Natural killer cell (primary cell): ENCODE measurements around the gene TXNRD1. TPM values are rescaled to one million over a fixed set of nuclear protein-coding genes. Genes with fewer than 3 reads are reported as not detected.

Experiments
- ATAC-seq, 3 donors: fragments of 150-1000 bp in 2 of 3; fragments of 200-7000 bp in 1 of 3; cut with Tn5 transposase; 1 replicate in 1 of 3; 2 replicates in 2 of 3; pipeline ENCODE4 v1.10.0; 2021; ENCODE audit warnings: mild to moderate bottlenecking in 2 of 3, moderate library complexity in 2 of 3
- DNase-seq, 2 donors: peaks; one replicate each; pipeline versions ENCODE4 v3.0.0 to v3.0.0-alpha.2; 2013 to 2021; ENCODE audit warnings: mixed read lengths in 1 of 2
- H3K27ac ChIP-seq: one replicate; pipeline ENCODE4 v1.5.1; 2013; ENCODE audit warnings: mild to moderate bottlenecking, low read length
- H3K27me3 ChIP-seq: one replicate; pipeline ENCODE4 v1.6.1; 2013; ENCODE audit warnings: low read length; ENCODE audit not compliant: control insufficient read depth, insufficient read depth
- H3K36me3 ChIP-seq: one replicate; pipeline ENCODE4 v1.6.1; 2013; ENCODE audit warnings: low read length; ENCODE audit not compliant: control insufficient read depth, insufficient read depth
- H3K4me1 ChIP-seq: one replicate; pipeline ENCODE4 v1.6.1; 2013; ENCODE audit warnings: low read length; ENCODE audit not compliant: control insufficient read depth, insufficient read depth
- H3K4me3 ChIP-seq: one replicate; pipeline ENCODE4 v1.5.1; 2013; ENCODE audit warnings: low read length
- H3K9me3 ChIP-seq: one replicate; pipeline ENCODE4 v1.6.1; 2013; ENCODE audit warnings: low read length; ENCODE audit not compliant: control insufficient read depth, insufficient read depth
- H3K27ac Mint-ChIP-seq, 2 donors: one replicate each; pipeline ENCODE4 v1.8.0; 2022; ENCODE audit warnings: mild to moderate bottlenecking in 2 of 2, mixed read lengths in 2 of 2, moderate library complexity in 1 of 2
- H3K27me3 Mint-ChIP-seq, 2 donors: one replicate each; pipeline ENCODE4 v1.8.0; 2022; ENCODE audit warnings: low read depth in 2 of 2, mixed read lengths in 2 of 2
- H3K36me3 Mint-ChIP-seq: one replicate; pipeline ENCODE4 v1.8.0; 2022; ENCODE audit warnings: mixed read lengths
- H3K4me1 Mint-ChIP-seq, 2 donors: one replicate each; pipeline ENCODE4 v1.8.0; 2022; ENCODE audit warnings: mixed read lengths in 2 of 2
- H3K4me3 Mint-ChIP-seq: one replicate; pipeline ENCODE4 v1.8.0; 2022; ENCODE audit warnings: mild to moderate bottlenecking, moderate library complexity, mixed read lengths
- H3K9me3 Mint-ChIP-seq, 2 donors: one replicate each; pipeline ENCODE4 v1.8.0; 2022; ENCODE audit warnings: mixed read lengths in 2 of 2
- WGBS: methylation state at CpG from one replicate; pipeline ENCODE4 v1.1.7; 2013; ENCODE audit warnings: missing lambda C conversion rate; ENCODE audit not compliant: insufficient coverage; 5-methylcytosine and 5-hydroxymethylcytosine counted together
- intact Hi-C: fragments of 100-400 bp; cut with micrococcal nuclease; formaldehyde crosslinking; loops from one replicate; pipeline ENCODE4 v1.14.2; 2022
- total RNA-seq, 4 donors: library from RNA; stranded (reverse); fragments of 120-200 nt in 1 of 4; gene quantifications; one replicate each; pipeline versions ENCODE4 v1.2.3 to v1.2.4, GENCODE V29; 2013 to 2022
- TF ChIP-seq, protein P1 (sequence below): fragments of 200-600 bp; IDR thresholded peaks from one replicate; pipeline ENCODE4 v1.8.0; 2022; ENCODE audit warnings: antibody characterized with exemption

Gene TXNRD1
- total RNA-seq, 3 donors from 2014 or later (not counting 1 experiment from before 2014, with no cell fraction given) = 46.9 to 59.7 (median 47.3) TPM

GRCh38 chr12:104312654-104313053, 97.1 kb downstream of the TXNRD1 start:
- Mint-ChIP-seq H3K4me3 (no peak overlapping the region), H3K27me3 (no peaks in the 10 kb centered on the region), H3K36me3 (peaks cover 19% of the 10 kb centered on the region), H3K27ac (no peak overlapping the region), H3K9me3 (no peaks in the 10 kb centered on the region), H3K4me1 (peaks cover 1 to 7% of the 10 kb centered on the region in 2 donors)
- Histone ChIP-seq H3K4me3 (no peak overlapping the region), H3K27me3 (no peaks in the 10 kb centered on the region), H3K36me3 (peaks cover 49% of the 10 kb centered on the region), H3K27ac (no peak overlapping the region), H3K9me3 (no peaks in the 10 kb centered on the region), H3K4me1 (no peaks in the 10 kb centered on the region)
- no peak for ATAC-seq
- TF ChIP-seq, protein P1, sequence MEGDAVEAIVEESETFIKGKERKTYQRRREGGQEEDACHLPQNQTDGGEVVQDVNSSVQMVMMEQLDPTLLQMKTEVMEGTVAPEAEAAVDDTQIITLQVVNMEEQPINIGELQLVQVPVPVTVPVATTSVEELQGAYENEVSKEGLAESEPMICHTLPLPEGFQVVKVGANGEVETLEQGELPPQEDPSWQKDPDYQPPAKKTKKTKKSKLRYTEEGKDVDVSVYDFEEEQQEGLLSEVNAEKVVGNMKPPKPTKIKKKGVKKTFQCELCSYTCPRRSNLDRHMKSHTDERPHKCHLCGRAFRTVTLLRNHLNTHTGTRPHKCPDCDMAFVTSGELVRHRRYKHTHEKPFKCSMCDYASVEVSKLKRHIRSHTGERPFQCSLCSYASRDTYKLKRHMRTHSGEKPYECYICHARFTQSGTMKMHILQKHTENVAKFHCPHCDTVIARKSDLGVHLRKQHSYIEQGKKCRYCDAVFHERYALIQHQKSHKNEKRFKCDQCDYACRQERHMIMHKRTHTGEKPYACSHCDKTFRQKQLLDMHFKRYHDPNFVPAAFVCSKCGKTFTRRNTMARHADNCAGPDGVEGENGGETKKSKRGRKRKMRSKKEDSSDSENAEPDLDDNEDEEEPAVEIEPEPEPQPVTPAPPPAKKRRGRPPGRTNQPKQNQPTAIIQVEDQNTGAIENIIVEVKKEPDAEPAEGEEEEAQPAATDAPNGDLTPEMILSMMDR = no peak
- no CpG with 5 or more reads among the region's 1 CpG for WGBS
- no peak for DNase-seq
- intact Hi-C loops = no loop called here

- TF ChIP-seq, protein P1 = no peak
- intact Hi-C loops = no loop called here
- peaks cover 56% of the 10 kb centered on the region for H3K36me3 ChIP-seq
- H3K4me1 ChIP-seq = no peaks in the 10 kb centered on the region
- H3K4me3 Mint-ChIP-seq = no peak overlapping the region
- H3K9me3 ChIP-seq = no peaks in the 10 kb centered on the region
- peaks cover 19% of the 10 kb centered on the region for H3K36me3 Mint-ChIP-seq
- DNase-seq (no peak), ATAC-seq (no peak)
- no peaks in the 10 kb centered on the region for H3K27me3 ChIP-seq
- no peak overlapping the region for H3K4me3 ChIP-seq
- no peak overlapping the region for H3K27ac Mint-ChIP-seq
- peaks cover 0 to 6% of the 10 kb centered on the region in 2 donors for H3K4me1 Mint-ChIP-seq
- WGBS = 89% methylated on average over 4 of the region's 4 CpGs
- no peaks in the 10 kb centered on the region for H3K27me3 Mint-ChIP-seq
- no peak overlapping the region for H3K27ac ChIP-seq
- H3K9me3 Mint-ChIP-seq = no peaks in the 10 kb centered on the region
These were observed 98.1 kb downstream of the TXNRD1 start for GRCh38 chr12:104313568-104314241.

DNA sequence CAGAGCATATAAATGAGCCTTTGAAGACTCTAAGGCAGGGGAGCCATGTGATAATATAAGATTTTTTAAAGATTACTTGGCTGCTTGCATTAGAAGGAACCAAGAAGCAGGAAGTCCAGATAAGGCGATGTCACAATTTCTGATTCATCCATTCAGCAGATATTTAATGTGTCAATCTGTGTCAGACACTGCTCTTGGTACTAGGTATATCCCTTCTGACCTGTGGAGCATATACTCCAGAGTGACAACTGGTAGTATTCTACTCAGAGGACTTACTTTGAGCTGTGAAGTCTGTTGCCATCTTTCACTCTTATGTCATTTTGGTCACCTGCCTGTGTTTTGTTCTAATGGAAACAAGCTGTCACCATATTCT, 98.6 kb downstream of the TXNRD1 start:
- no peaks in the 10 kb centered on the region for H3K4me1 ChIP-seq
- Mint-ChIP-seq H3K27ac (no peak overlapping the region), H3K4me1 (peaks cover 0 to 6% of the 10 kb centered on the region in 2 donors), H3K36me3 (peaks cover 19% of the 10 kb centered on the region), H3K9me3 (no peaks in the 10 kb centered on the region), H3K4me3 (no peak overlapping the region), H3K27me3 (no peaks in the 10 kb centered on the region)
- H3K4me3 ChIP-seq = no peak overlapping the region
- intact Hi-C loops = no loop called here
- ATAC-seq (peak in 1 of 3 donors; percentile 54), DNase-seq (no peak)
- TF ChIP-seq, protein P1 = no peak
- WGBS = 96% methylated on average over 1 of the region's 1 CpG
- no peak overlapping the region for H3K27ac ChIP-seq
- H3K36me3 ChIP-seq = peaks cover 58% of the 10 kb centered on the region
- H3K27me3 ChIP-seq = no peaks in the 10 kb centered on the region
- H3K9me3 ChIP-seq = no peaks in the 10 kb centered on the region
